Testis (tissue), 3 donors: ENCODE measurements around the gene SLC2A9. TPM values are rescaled to one million over a fixed set of nuclear protein-coding genes. Genes with fewer than 3 reads are reported as not detected.

ENCODE experiments used
- DNase-seq: peaks from one replicate; pipeline ENCODE4 v3.0.0-alpha.2; 2019
- H3K27ac ChIP-seq, 2 donors: fragments of 200-600 bp; sonication (generic); one replicate each; pipeline ENCODE4 v1.5.1; 2019
- H3K27me3 ChIP-seq: fragments of 200-600 bp; sonication (generic); one replicate; pipeline ENCODE4 v1.5.1; 2019
- H3K36me3 ChIP-seq: fragments of 200-600 bp; sonication (generic); one replicate; pipeline ENCODE4 v1.5.1; 2017; ENCODE audit warnings: low read depth; ENCODE audit errors: missing control alignments
- H3K4me1 ChIP-seq: fragments of 200-600 bp; sonication (generic); one replicate; pipeline ENCODE4 v1.5.1; 2019
- H3K4me3 ChIP-seq, 2 donors: fragments of 200-600 bp; sonication (generic); one replicate each; pipeline ENCODE4 v1.5.1; 2017 to 2019
- H3K9me3 ChIP-seq: fragments of 200-600 bp; sonication (generic); one replicate; pipeline ENCODE4 v1.5.1; 2017
- CTCF ChIP-seq, 3 experiments: fragments of 450-650 bp in 2 of 3; fragments of 200-600 bp in 1 of 3; sonication (generic) in 1 of 3; IDR thresholded peaks; one replicate each; pipeline ENCODE4 v1.5.1; 2016 to 2019; ENCODE audit warnings: antibody characterized with exemption in 3 of 3, mild to moderate bottlenecking in 2 of 3, moderate library complexity in 1 of 3
- POLR2A ChIP-seq: fragments of 450-650 bp; IDR thresholded peaks from one replicate; pipeline ENCODE4 v1.6.1; 2017; ENCODE audit warnings: antibody characterized with exemption, mild to moderate bottlenecking, moderate library complexity
- WGBS, 2 donors: methylation state at CpG; one replicate each; pipeline ENCODE4 v1.1.5; 2018; 5-methylcytosine and 5-hydroxymethylcytosine counted together
- intact Hi-C: fragments of 100-400 bp; cut with DNase I; formaldehyde crosslinking; loops from one replicate; pipeline ENCODE4 v1.15.1; 2023; ENCODE audit warnings: low total_unique reads
- polyA plus RNA-seq: library from polyadenylated mRNA; stranded (reverse); fragments of 350-450 nt; fragmentation: Illumina TruSeq; extraction: RNeasy Lipid Tissue Mini Kit (QIAGEN cat#74804); gene quantifications from one replicate; pipeline ENCODE4 v1.2.3, GENCODE V29; 2014; ENCODE audit warnings: low read depth, low replicate concordance; ENCODE audit not compliant: insufficient read depth
- total RNA-seq, 2 donors: library from RNA; depleted of rRNA; stranded (reverse); fragments of >200 nt; gene quantifications; one replicate each; pipeline ENCODE4 v1.2.3, GENCODE V29; 2016

The SLC2A9 gene
- total and polyA plus RNA-seq, 3 donors from 2014 or later: 6.3 to 7.5 (median 6.8) TPM

DNA sequence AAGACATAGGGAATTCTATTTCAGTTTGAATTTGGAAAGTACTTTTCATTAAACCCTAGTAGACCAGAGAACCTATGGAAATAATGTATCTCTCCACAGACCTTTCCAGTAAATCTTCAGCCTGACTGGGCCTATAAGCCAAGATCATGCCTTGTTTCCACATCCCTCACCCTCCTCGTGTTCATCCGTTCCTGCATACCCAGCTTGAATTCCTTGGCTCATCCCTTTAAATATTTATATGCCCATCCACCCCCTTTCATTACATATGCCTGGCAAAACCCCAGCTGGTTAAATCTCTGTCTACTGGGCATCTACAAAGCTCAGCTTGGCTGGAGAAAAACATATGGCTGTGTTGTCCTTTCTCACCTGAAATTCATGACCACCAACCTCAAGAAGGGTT is 32.4 kb downstream of the SLC2A9 start:
- intact Hi-C loops: no loop called here
- Histone ChIP-seq H3K9me3 (no peaks in the 10 kb centered on the region), H3K4me1 (no peaks in the 10 kb centered on the region), H3K4me3 (no peak overlapping the region), H3K36me3 (no peaks in the 10 kb centered on the region), H3K27ac (no peak overlapping the region), H3K27me3 (no peaks in the 10 kb centered on the region)
- no peak for DNase-seq
- 88 to 98% methylated on average over 2 of the region's 2 CpGs for WGBS, 2 donors
- no peak for TF ChIP-seq POLR2A
- no peak for TF ChIP-seq CTCF (IDR thresholded peaks at IDR 0.05)

DNA sequence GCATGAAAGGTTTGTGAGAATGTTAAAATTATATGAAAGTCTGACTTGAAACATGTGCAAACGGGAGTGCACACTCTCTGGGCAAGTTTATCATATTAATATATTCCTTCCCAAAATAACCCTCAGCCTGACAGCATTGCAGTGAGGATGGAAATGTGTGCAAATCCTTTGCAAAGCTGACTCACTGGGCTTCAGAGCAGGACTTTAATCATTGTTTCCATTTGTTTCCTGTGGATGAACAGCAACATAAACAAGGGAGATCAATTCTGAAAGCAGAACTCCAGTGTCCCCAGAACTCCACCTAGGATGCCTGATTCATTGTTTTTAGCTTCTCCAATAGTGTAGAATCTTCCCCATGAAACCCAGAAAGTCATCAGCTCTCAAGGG is 32.9 kb downstream of the SLC2A9 start:
- Histone ChIP-seq H3K4me3 (no peak overlapping the region), H3K36me3 (no peaks in the 10 kb centered on the region), H3K27me3 (no peaks in the 10 kb centered on the region), H3K27ac (no peak overlapping the region), H3K9me3 (no peaks in the 10 kb centered on the region), H3K4me1 (no peaks in the 10 kb centered on the region)
- 44 to 50% methylated on average over 1 of the region's 1 CpG for WGBS, 2 donors
- intact Hi-C loops: no loop called here
- DNase-seq: no peak
- TF ChIP-seq POLR2A (no peak), CTCF (IDR thresholded peaks at IDR 0.05) (no peak)

DNA sequence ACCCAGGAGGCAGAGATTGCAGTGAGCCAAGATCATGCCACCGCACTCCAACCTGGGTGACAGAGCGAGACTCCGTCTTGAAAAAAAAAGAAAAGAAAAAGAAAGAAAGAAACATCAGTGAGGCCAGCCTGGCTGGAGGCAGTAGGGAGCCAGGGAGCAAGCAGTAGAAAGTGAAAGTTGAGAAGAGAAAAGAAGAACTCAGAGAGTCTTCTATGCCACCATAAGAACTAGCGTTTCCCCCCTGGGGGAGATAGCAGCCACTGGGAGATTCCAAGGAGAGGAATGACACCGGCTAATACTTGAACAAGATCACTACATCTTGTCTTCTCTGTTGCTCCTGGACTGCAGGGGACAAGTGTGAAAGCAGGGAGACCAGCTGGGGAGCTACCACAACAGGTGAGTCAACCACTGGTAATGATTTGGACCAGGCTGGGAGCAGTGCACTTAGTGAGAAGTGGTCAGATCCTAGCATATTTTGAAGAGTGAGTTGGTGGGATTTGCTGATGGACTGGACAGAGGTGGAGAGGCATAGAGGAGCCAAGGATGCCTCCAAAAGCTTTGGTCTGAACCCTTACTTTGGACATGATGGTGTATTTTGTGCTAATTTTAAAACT is 33.4 kb downstream of the SLC2A9 start:
- Histone ChIP-seq H3K27me3 (no peaks in the 10 kb centered on the region), H3K9me3 (no peaks in the 10 kb centered on the region), H3K4me1 (no peaks in the 10 kb centered on the region), H3K36me3 (no peaks in the 10 kb centered on the region), H3K4me3 (no peak overlapping the region), H3K27ac (no peak overlapping the region)
- WGBS, 2 donors: 84 to 88% methylated on average over 5 of the region's 5 CpGs
- no peak for DNase-seq
- intact Hi-C loops: no loop called here
- TF ChIP-seq POLR2A (no peak), CTCF (IDR thresholded peaks at IDR 0.05) (no peak)

DNA sequence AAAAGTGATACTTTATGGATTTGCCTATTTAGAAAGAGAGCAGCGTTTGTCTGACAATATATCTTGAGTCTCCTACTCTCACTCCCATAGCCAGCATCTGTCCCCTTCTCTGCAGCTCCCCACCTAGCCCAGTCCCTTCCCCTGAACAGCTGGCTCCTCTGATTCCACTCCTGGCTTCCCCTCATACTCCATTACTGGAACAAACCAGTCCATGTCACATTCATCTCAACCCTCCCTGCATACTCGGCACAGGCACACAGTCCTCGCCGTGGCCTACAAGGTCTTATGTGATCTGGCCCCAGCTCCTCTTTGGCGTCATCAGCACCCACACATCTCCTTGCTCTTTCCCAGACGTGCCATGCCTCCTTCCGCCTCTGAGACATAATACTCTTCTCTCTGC is 36.7 kb downstream of the SLC2A9 start:
- WGBS, 2 donors: 95 to 96% methylated on average over 7 of the region's 7 CpGs

More for the DNA sequence above, 36.7 kb downstream of the SLC2A9 start:
- Histone ChIP-seq H3K27ac (no peak overlapping the region), H3K27me3 (no peaks in the 10 kb centered on the region), H3K36me3 (no peaks in the 10 kb centered on the region), H3K4me1 (no peaks in the 10 kb centered on the region), H3K9me3 (no peaks in the 10 kb centered on the region), H3K4me3 (no peak overlapping the region)
- intact Hi-C loops: no loop called here
- TF ChIP-seq POLR2A: no peak
- no peak for TF ChIP-seq CTCF (IDR thresholded peaks at IDR 0.05)
- DNase-seq: no peak
